ENCODE results near the gene EID1. TPM values are rescaled to one million over a fixed set of nuclear protein-coding genes. Genes with fewer than 3 reads are reported as not detected.

Gene EID1
- total RNA-seq, 1 experiment from 2014 or later, result 102 TPM

- POLR2A ChIA-PET, result no interaction called here
- DNase-seq (ENCODE audit: low read depth, low spot score) (no peak), ATAC-seq (no peak)
- no peak overlapping the region for H3K27ac ChIP-seq (ENCODE audit: low read length)
- CTCF ChIA-PET, result no interaction called here
- TF ChIP-seq SIN3A (IDR thresholded peaks at IDR 0.05; ENCODE audit: borderline replicate concordance, insufficient read depth, low read depth, low read length) (no peak), TCF7L2 (IDR thresholded peaks at IDR 0.05; ENCODE audit: low read depth, low read length) (no peak), REST (IDR thresholded peaks at IDR 0.05; ENCODE audit: insufficient read depth in 1 of 2, low read depth in 2 of 2, low read length in 1 of 2) (no peak), POLR2AphosphoS5 (IDR thresholded peaks at IDR 0.05; ENCODE audit: low read depth, low read length) (no peak), CTCF (IDR thresholded peaks at IDR 0.05) (no peak)
- H3K4me1 ChIP-seq (ENCODE audit: control insufficient read depth, insufficient read depth, low read length), result no peaks in the 10 kb centered on the region
- no peaks in the 10 kb centered on the region; the same call in none of the 2 replicates for H3K27me3 ChIP-seq (ENCODE audit: control insufficient read depth, insufficient read depth, low read length)
- intact Hi-C loops (cut with micrococcal nuclease; ENCODE audit: unreplicated experiment) (no loop called here), in situ Hi-C loops (cut with HindIII; ENCODE audit: low pct_unique_long_range_greater_than_20kb, low sequenced_read_pairs) (no loop called here)
- H3K36me3 ChIP-seq (ENCODE audit: control insufficient read depth, insufficient read depth, low read length), result no peaks in the 10 kb centered on the region; the same call in 1 of the 2 replicates
- H3K9me3 ChIP-seq (ENCODE audit: control insufficient read depth, insufficient read depth, low read depth, low read length), result no peaks in the 10 kb centered on the region
- no peak overlapping the region for H3K4me3 ChIP-seq (ENCODE audit: low read depth in 2 of 2, low read length in 2 of 2)
- no TSS peak for BruUV-seq (replicated peaks)
Measured at GRCh38 chr15:48865370-48866079, 12.4 kb upstream of the EID1 start.

GRCh38 chr15:48866141-48866563 lies 11.8 kb upstream of the EID1 start:
- in situ Hi-C loops (cut with HindIII; ENCODE audit: low pct_unique_long_range_greater_than_20kb, low sequenced_read_pairs), result no loop called here
- TF ChIP-seq CTCF (IDR thresholded peaks at IDR 0.05) (no peak), SIN3A (IDR thresholded peaks at IDR 0.05; ENCODE audit: borderline replicate concordance, insufficient read depth, low read depth, low read length) (no peak), POLR2AphosphoS5 (IDR thresholded peaks at IDR 0.05; ENCODE audit: low read depth, low read length) (no peak), REST (IDR thresholded peaks at IDR 0.05; ENCODE audit: insufficient read depth in 1 of 2, low read depth in 2 of 2, low read length in 1 of 2) (no peak), TCF7L2 (IDR thresholded peaks at IDR 0.05; ENCODE audit: low read depth, low read length) (no peak)
- Histone ChIP-seq H3K4me1 (ENCODE audit: control insufficient read depth, insufficient read depth, low read length) (no peaks in the 10 kb centered on the region), H3K27me3 (ENCODE audit: control insufficient read depth, insufficient read depth, low read length) (peaks cover 2% of the 10 kb centered on the region), H3K4me3 (ENCODE audit: low read depth in 2 of 2, low read length in 2 of 2) (no peak overlapping the region), H3K9me3 (ENCODE audit: control insufficient read depth, insufficient read depth, low read depth, low read length) (no peaks in the 10 kb centered on the region), H3K27ac (ENCODE audit: low read length) (no peak overlapping the region), H3K36me3 (ENCODE audit: control insufficient read depth, insufficient read depth, low read length) (no peaks in the 10 kb centered on the region; the same call in 1 of the 2 replicates)
- POLR2A ChIA-PET, result no interaction called here
- CTCF ChIA-PET, result no interaction called here
- DNase-seq (ENCODE audit: low read depth, low spot score) (no peak), ATAC-seq (no peak)
- BruUV-seq (replicated peaks), result no TSS peak
- intact Hi-C loops (cut with micrococcal nuclease; ENCODE audit: unreplicated experiment), result no loop called here
